Nephron progenitor cell (in vitro differentiated cells): ENCODE measurements around the gene WDR17.

Source experiments
- DNase-seq: peaks from one replicate; pipeline ENCODE4 v3.0.0; 2021
- H3K27ac Mint-ChIP-seq: 2 replicates; pipeline ENCODE4 v1.8.0; 2021; ENCODE audit warnings: mild to moderate bottlenecking, moderate library complexity, mixed read lengths
- H3K27me3 Mint-ChIP-seq: 2 replicates; pipeline ENCODE4 v1.8.0; 2021; ENCODE audit warnings: mild to moderate bottlenecking, low read depth, mixed read lengths; ENCODE audit not compliant: poor library complexity
- H3K36me3 Mint-ChIP-seq: 2 replicates; pipeline ENCODE4 v1.8.0; 2021; ENCODE audit warnings: low read depth, mixed read lengths
- H3K4me1 Mint-ChIP-seq: 2 replicates; pipeline ENCODE4 v1.8.0; 2021; ENCODE audit warnings: mixed read lengths
- H3K4me3 Mint-ChIP-seq: 2 replicates; pipeline ENCODE4 v1.8.0; 2021; ENCODE audit warnings: mild to moderate bottlenecking, moderate library complexity, mixed read lengths
- H3K9me3 Mint-ChIP-seq: 2 replicates; pipeline ENCODE4 v1.8.0; 2021; ENCODE audit warnings: mild to moderate bottlenecking, moderate library complexity, mixed read lengths
- TF ChIP-seq, protein P1 (sequence below): fragments of 200-600 bp; sonication (generic); IDR thresholded peaks from 2 replicates; pipeline ENCODE4 v1.5.0; 2021; ENCODE audit warnings: antibody characterized with exemption

WDR17 gene

GRCh38 chr4:176099314-176099713, 33.7 kb downstream of the WDR17 start:
- no peak overlapping the region for H3K27ac Mint-ChIP-seq
- no peak overlapping the region for H3K4me3 Mint-ChIP-seq
- H3K4me1 Mint-ChIP-seq = no peaks in the 10 kb centered on the region
- no peak for DNase-seq
- H3K9me3 Mint-ChIP-seq = peaks cover 16% of the 10 kb centered on the region
- H3K36me3 Mint-ChIP-seq = no peaks in the 10 kb centered on the region
- TF ChIP-seq, protein P1, sequence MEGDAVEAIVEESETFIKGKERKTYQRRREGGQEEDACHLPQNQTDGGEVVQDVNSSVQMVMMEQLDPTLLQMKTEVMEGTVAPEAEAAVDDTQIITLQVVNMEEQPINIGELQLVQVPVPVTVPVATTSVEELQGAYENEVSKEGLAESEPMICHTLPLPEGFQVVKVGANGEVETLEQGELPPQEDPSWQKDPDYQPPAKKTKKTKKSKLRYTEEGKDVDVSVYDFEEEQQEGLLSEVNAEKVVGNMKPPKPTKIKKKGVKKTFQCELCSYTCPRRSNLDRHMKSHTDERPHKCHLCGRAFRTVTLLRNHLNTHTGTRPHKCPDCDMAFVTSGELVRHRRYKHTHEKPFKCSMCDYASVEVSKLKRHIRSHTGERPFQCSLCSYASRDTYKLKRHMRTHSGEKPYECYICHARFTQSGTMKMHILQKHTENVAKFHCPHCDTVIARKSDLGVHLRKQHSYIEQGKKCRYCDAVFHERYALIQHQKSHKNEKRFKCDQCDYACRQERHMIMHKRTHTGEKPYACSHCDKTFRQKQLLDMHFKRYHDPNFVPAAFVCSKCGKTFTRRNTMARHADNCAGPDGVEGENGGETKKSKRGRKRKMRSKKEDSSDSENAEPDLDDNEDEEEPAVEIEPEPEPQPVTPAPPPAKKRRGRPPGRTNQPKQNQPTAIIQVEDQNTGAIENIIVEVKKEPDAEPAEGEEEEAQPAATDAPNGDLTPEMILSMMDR = no peak
- peaks cover 4% of the 10 kb centered on the region for H3K27me3 Mint-ChIP-seq

DNA sequence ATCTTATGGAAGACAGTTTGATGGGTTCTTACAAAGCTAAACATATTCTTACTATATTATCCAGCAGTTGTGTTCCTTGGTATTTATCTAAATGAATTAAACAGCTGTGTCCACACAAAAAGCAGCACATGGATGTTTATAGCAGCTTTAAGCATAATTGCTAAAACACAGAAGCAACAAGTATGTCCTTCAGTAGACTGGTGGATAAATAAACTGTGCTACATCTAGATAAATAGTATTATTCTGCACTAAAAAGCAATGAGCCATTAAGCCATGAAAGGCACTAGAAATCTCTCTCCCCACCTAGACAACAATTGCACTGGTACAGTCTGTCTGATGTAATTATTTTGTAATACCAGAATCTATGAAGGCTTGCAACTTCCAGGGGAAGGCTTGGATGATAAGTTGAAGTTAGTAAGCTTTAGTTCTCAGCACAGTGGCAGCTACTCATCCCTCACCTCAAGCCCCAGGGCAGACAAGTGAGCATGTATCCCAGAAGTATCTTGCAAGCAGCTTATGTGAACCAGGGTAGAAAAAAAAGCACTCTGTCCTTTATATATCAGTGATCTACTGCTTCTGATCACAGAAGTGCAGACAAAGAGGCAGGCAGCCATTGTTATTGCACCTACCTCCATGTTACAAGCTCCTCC, 36.9 kb downstream of the WDR17 start:
- no peak overlapping the region for H3K4me3 Mint-ChIP-seq
- no peak for DNase-seq
- H3K27me3 Mint-ChIP-seq = peaks cover 4% of the 10 kb centered on the region
- TF ChIP-seq, protein P1 = no peak
- no peaks in the 10 kb centered on the region for H3K4me1 Mint-ChIP-seq
- no peaks in the 10 kb centered on the region for H3K36me3 Mint-ChIP-seq
- H3K9me3 Mint-ChIP-seq = peaks cover 16% of the 10 kb centered on the region
- H3K27ac Mint-ChIP-seq = no peak overlapping the region

GRCh38 chr4:176107695-176108094, 42.1 kb downstream of the WDR17 start:
- no peaks in the 10 kb centered on the region for H3K4me1 Mint-ChIP-seq
- H3K9me3 Mint-ChIP-seq = peaks cover 9% of the 10 kb centered on the region
- H3K4me3 Mint-ChIP-seq = no peak overlapping the region
- TF ChIP-seq, protein P1 = no peak
- H3K27me3 Mint-ChIP-seq = no peaks in the 10 kb centered on the region
- H3K27ac Mint-ChIP-seq = no peak overlapping the region
- DNase-seq = no peak
- H3K36me3 Mint-ChIP-seq = no peaks in the 10 kb centered on the region

- no peak overlapping the region for H3K27ac Mint-ChIP-seq
- H3K9me3 Mint-ChIP-seq = no peaks in the 10 kb centered on the region
- H3K36me3 Mint-ChIP-seq = no peaks in the 10 kb centered on the region
- H3K4me3 Mint-ChIP-seq = no peak overlapping the region
- DNase-seq = peak; percentile 27
- TF ChIP-seq, protein P1 = peak; percentile 64
- no peaks in the 10 kb centered on the region for H3K4me1 Mint-ChIP-seq
- no peaks in the 10 kb centered on the region for H3K27me3 Mint-ChIP-seq
These were observed 58.2 kb downstream of the WDR17 start for GRCh38 chr4:176123710-176124407.

DNA sequence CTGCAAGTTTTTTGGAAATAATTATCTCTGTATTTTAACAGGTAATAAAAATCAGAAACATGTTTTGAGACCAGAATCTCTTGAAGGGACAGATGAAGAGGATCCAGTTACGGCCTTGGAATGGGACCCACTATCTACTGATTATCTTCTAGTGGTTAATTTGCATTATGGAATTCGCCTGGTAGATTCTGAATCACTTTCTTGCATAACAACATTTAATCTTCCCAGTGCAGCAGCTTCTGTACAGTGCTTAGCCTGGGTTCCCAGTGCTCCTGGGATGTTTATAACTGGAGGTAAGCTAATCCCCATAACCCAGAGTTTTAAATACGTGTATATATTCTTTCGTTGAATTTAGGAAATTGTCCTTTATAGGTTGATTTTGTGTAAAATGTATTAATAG, 59.4 kb downstream of the WDR17 start:
- Mint-ChIP-seq H3K9me3 (no peaks in the 10 kb centered on the region), H3K36me3 (no peaks in the 10 kb centered on the region), H3K4me3 (no peak overlapping the region), H3K27ac (no peak overlapping the region), H3K4me1 (no peaks in the 10 kb centered on the region), H3K27me3 (no peaks in the 10 kb centered on the region)
- TF ChIP-seq, protein P1 = no peak
- DNase-seq = no peak

GRCh38 chr4:176134670-176135069, 69.0 kb downstream of the WDR17 start:
- H3K36me3 Mint-ChIP-seq = no peaks in the 10 kb centered on the region
- H3K9me3 Mint-ChIP-seq = no peaks in the 10 kb centered on the region
- H3K27me3 Mint-ChIP-seq = no peaks in the 10 kb centered on the region
- DNase-seq = no peak
- TF ChIP-seq, protein P1 = no peak
- no peaks in the 10 kb centered on the region for H3K4me1 Mint-ChIP-seq
- no peak overlapping the region for H3K27ac Mint-ChIP-seq
- H3K4me3 Mint-ChIP-seq = no peak overlapping the region
